HEK293 (cell line): Measurements from ENCODE around the gene UBAC2.
A peak's percentile ranks its signal among the peaks of the same experiment; 100 is the strongest.

Experiments used
- BCL11A ChIP-seq: fragments of 450-650 bp; formaldehyde crosslinking; IDR thresholded peaks from 2 replicates; pipeline ENCODE4 v1.5.1; 2016; ENCODE audit warnings: low read depth, missing biosample characterization, missing genetic modification characterization
- HOXC10 ChIP-seq: sonication (generic); formaldehyde crosslinking; IDR thresholded peaks from 2 replicates; pipeline ENCODE4 v1.8.1; 2023; ENCODE audit warnings: mild to moderate bottlenecking, missing genetic modification reagents
- KLF16 ChIP-seq: fragments of 450-650 bp; formaldehyde crosslinking; IDR thresholded peaks from 2 replicates; pipeline ENCODE4 v1.5.1; 2017; ENCODE audit warnings: missing biosample characterization, missing genetic modification characterization
- MEIS1 ChIP-seq: sonication (generic); formaldehyde crosslinking; IDR thresholded peaks from 2 replicates; pipeline ENCODE4 v1.8.1; 2022; ENCODE audit warnings: missing genetic modification reagents, mild to moderate bottlenecking, borderline replicate concordance
- OSR2 ChIP-seq: fragments of 450-650 bp; formaldehyde crosslinking; IDR thresholded peaks from 2 replicates; pipeline ENCODE4 v1.5.1; 2016; ENCODE audit warnings: missing biosample characterization, missing genetic modification characterization
- PRDM6 ChIP-seq: fragments of 450-650 bp; formaldehyde crosslinking; IDR thresholded peaks from 2 replicates; pipeline ENCODE4 v1.5.1; 2017; ENCODE audit warnings: missing biosample characterization, missing genetic modification characterization
- SCRT1 ChIP-seq: fragments of 450-650 bp; formaldehyde crosslinking; IDR thresholded peaks from 2 replicates; pipeline ENCODE4 v1.5.1; 2016; ENCODE audit warnings: missing biosample characterization, missing genetic modification characterization, borderline replicate concordance
- SP2 ChIP-seq: fragments of 450-650 bp; formaldehyde crosslinking; IDR thresholded peaks from 2 replicates; pipeline ENCODE4 v1.5.1; 2016; ENCODE audit warnings: missing biosample characterization, missing genetic modification characterization
- ZBTB11 ChIP-seq: fragments of 450-650 bp; formaldehyde crosslinking; conservative IDR thresholded peaks from 2 replicates; pipeline ENCODE4 v1.5.1; 2016; ENCODE audit warnings: low read depth, missing biosample characterization, missing genetic modification characterization
- ZBTB20 ChIP-seq: fragments of 450-650 bp; formaldehyde crosslinking; IDR thresholded peaks from 2 replicates; pipeline ENCODE4 v1.5.1; 2016; ENCODE audit warnings: missing biosample characterization, missing genetic modification characterization
- ZFP37 ChIP-seq: fragments of 450-650 bp; formaldehyde crosslinking; IDR thresholded peaks from 2 replicates; pipeline ENCODE4 v1.5.1; 2016; ENCODE audit warnings: missing biosample characterization, missing genetic modification characterization
- ZIC2 ChIP-seq: fragments of 450-650 bp; formaldehyde crosslinking; IDR thresholded peaks from 2 replicates; pipeline ENCODE4 v1.5.1; 2016; ENCODE audit warnings: missing biosample characterization, missing genetic modification characterization
- ZNF114 ChIP-seq: fragments of 450-650 bp; formaldehyde crosslinking; IDR thresholded peaks from 2 replicates; pipeline ENCODE4 v1.5.0; 2017; ENCODE audit warnings: missing biosample characterization, missing genetic modification characterization
- ZNF140 ChIP-seq: fragments of 450-650 bp; formaldehyde crosslinking; IDR thresholded peaks from 2 replicates; pipeline ENCODE4 v1.5.1; 2016; ENCODE audit warnings: missing biosample characterization, missing genetic modification characterization
- ZNF16 ChIP-seq: fragments of 450-650 bp; formaldehyde crosslinking; IDR thresholded peaks from 2 replicates; pipeline ENCODE4 v1.5.1; 2016; ENCODE audit warnings: low read depth, missing biosample characterization, missing genetic modification characterization
- ZNF19 ChIP-seq: fragments of 450-650 bp; formaldehyde crosslinking; IDR thresholded peaks from 2 replicates; pipeline ENCODE4; 2016; ENCODE audit warnings: missing biosample characterization, missing genetic modification characterization, low read depth
- ZNF211 ChIP-seq: fragments of 450-650 bp; formaldehyde crosslinking; IDR thresholded peaks from 2 replicates; pipeline ENCODE4 v1.5.1; 2016; ENCODE audit warnings: low read depth, missing biosample characterization, missing genetic modification characterization
- ZNF26 ChIP-seq: fragments of 450-650 bp; formaldehyde crosslinking; IDR thresholded peaks from 2 replicates; pipeline ENCODE4 v1.5.1; 2016; ENCODE audit warnings: missing biosample characterization, missing genetic modification characterization
- ZNF354C ChIP-seq: fragments of 450-650 bp; formaldehyde crosslinking; IDR thresholded peaks from 2 replicates; pipeline ENCODE4 v1.5.1; 2016; ENCODE audit warnings: missing biosample characterization, missing genetic modification characterization, low read depth, borderline replicate concordance
- ZNF37A ChIP-seq: fragments of 450-650 bp; IDR thresholded peaks from 2 replicates; pipeline ENCODE4 v1.5.1; 2018; ENCODE audit warnings: missing biosample characterization, missing genetic modification characterization
- ZNF473 ChIP-seq: fragments of 450-650 bp; formaldehyde crosslinking; IDR thresholded peaks from 2 replicates; pipeline ENCODE4 v1.5.1; 2017; ENCODE audit warnings: missing biosample characterization, missing genetic modification characterization
- ZNF48 ChIP-seq: fragments of 450-650 bp; formaldehyde crosslinking; IDR thresholded peaks from 2 replicates; pipeline ENCODE4 v1.5.1; 2016; ENCODE audit warnings: missing biosample characterization, missing genetic modification characterization
- ZNF501 ChIP-seq: fragments of 450-650 bp; formaldehyde crosslinking; IDR thresholded peaks from 2 replicates; pipeline ENCODE4 v1.5.1; 2016; ENCODE audit warnings: missing biosample characterization, missing genetic modification characterization
- ZNF514 ChIP-seq: fragments of 450-650 bp; formaldehyde crosslinking; IDR thresholded peaks from 2 replicates; pipeline ENCODE4 v1.5.1; 2016; ENCODE audit warnings: missing biosample characterization, missing genetic modification characterization
- ZNF544 ChIP-seq: fragments of 450-650 bp; formaldehyde crosslinking; IDR thresholded peaks from 2 replicates; pipeline ENCODE4 v1.5.0; 2017; ENCODE audit warnings: missing biosample characterization, missing genetic modification characterization
- ZNF555 ChIP-seq: fragments of 450-650 bp; formaldehyde crosslinking; conservative IDR thresholded peaks from 2 replicates; pipeline ENCODE4 v1.5.1; 2017; ENCODE audit warnings: missing biosample characterization, mild to moderate bottlenecking, missing genetic modification characterization, inconsistent platforms
- ZNF558 ChIP-seq: fragments of 450-650 bp; formaldehyde crosslinking; IDR thresholded peaks from 2 replicates; pipeline ENCODE4 v1.5.1; 2016; ENCODE audit warnings: missing biosample characterization, missing genetic modification characterization
- ZNF571 ChIP-seq: fragments of 450-650 bp; formaldehyde crosslinking; IDR thresholded peaks from 2 replicates; pipeline ENCODE4 v1.5.0; 2017; ENCODE audit warnings: missing biosample characterization, missing genetic modification characterization
- ZNF626 ChIP-seq: fragments of 450-650 bp; sonication (Bioruptor Pico); formaldehyde crosslinking; IDR thresholded peaks from 2 replicates; pipeline ENCODE4 v1.5.1; 2018; ENCODE audit warnings: missing biosample characterization, missing genetic modification characterization, inconsistent platforms
- ZNF654 ChIP-seq: fragments of 450-650 bp; formaldehyde crosslinking; IDR thresholded peaks from 2 replicates; pipeline ENCODE4 v1.5.1; 2016; ENCODE audit warnings: low read depth, missing biosample characterization, missing genetic modification characterization
- ZSCAN30 ChIP-seq: fragments of 450-650 bp; IDR thresholded peaks from 2 replicates; pipeline ENCODE4 v1.5.1; 2018; ENCODE audit warnings: missing biosample characterization, mild to moderate bottlenecking, missing genetic modification characterization, moderate library complexity
- TF ChIP-seq, protein P1 (sequence below): fragments of 450-650 bp; formaldehyde crosslinking; IDR thresholded peaks from 2 replicates; pipeline ENCODE4 v1.5.1; 2017; ENCODE audit warnings: missing biosample characterization, missing genetic modification characterization
- TF ChIP-seq, protein P2 (sequence below): fragments of 450-650 bp; formaldehyde crosslinking; IDR thresholded peaks from 2 replicates; pipeline ENCODE4 v1.5.1; 2016; ENCODE audit warnings: missing biosample characterization, missing genetic modification characterization

Gene UBAC2

GRCh38 chr13:99200432-99201167 is at the start of gene UBAC2 (continued):
- TF ChIP-seq, protein P1, sequence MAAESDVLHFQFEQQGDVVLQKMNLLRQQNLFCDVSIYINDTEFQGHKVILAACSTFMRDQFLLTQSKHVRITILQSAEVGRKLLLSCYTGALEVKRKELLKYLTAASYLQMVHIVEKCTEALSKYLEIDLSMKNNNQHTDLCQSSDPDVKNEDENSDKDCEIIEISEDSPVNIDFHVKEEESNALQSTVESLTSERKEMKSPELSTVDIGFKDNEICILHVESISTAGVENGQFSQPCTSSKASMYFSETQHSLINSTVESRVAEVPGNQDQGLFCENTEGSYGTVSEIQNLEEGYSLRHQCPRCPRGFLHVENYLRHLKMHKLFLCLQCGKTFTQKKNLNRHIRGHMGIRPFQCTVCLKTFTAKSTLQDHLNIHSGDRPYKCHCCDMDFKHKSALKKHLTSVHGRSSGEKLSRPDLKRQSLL (tag by site-specific recombination), result no peak
- TF ChIP-seq ZNF555 (tag by site-specific recombination) (no peak), ZNF16 (tag by site-specific recombination) (no peak), SP2 (tag by site-specific recombination) (peak; percentile 83), ZNF48 (tag by site-specific recombination) (no peak), ZIC2 (tag by site-specific recombination) (peak; percentile 55), ZNF626 (tag by site-specific recombination) (no peak), OSR2 (tag by site-specific recombination) (no peak), ZNF654 (no peak), ZNF37A (no peak), ZFP37 (peak; percentile 82), ZNF558 (no peak), ZNF26 (tag by site-specific recombination) (no peak), ZNF501 (peak; percentile 95), ZBTB11 (peak; percentile 69), ZNF544 (tag by site-specific recombination) (no peak), ZNF473 (tag by site-specific recombination) (no peak), PRDM6 (no peak), KLF16 (tag by site-specific recombination) (no peak), ZNF114 (tag by site-specific recombination) (no peak), ZNF514 (no peak), ZNF19 (tag by site-specific recombination) (no peak), ZNF354C (tag by site-specific recombination) (no peak), ZBTB20 (peak; percentile 78; the same call in 1 of the 2 replicates), ZSCAN30 (tag by site-specific recombination) (peak; percentile 69), ZNF140 (no peak), SCRT1 (tag by site-specific recombination) (no peak), HOXC10 (CRISPR knock-in tag) (no peak), ZNF211 (tag by site-specific recombination) (no peak), BCL11A (tag by site-specific recombination) (no peak; the same call in 1 of the 2 replicates), ZNF571 (no peak), MEIS1 (CRISPR knock-in tag) (no peak)
- TF ChIP-seq, protein P2, sequence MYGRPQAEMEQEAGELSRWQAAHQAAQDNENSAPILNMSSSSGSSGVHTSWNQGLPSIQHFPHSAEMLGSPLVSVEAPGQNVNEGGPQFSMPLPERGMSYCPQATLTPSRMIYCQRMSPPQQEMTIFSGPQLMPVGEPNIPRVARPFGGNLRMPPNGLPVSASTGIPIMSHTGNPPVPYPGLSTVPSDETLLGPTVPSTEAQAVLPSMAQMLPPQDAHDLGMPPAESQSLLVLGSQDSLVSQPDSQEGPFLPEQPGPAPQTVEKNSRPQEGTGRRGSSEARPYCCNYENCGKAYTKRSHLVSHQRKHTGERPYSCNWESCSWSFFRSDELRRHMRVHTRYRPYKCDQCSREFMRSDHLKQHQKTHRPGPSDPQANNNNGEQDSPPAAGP (tag by site-specific recombination), result peak; percentile 91
